ENCODE data around the gene TNNI2. TPM values are rescaled to one million over a fixed set of nuclear protein-coding genes. Genes with fewer than 3 reads are reported as not detected.
"Not testable (repeated sequence)": the region's sequence is repeated elsewhere in the genome, so short reads cannot be mapped to it uniquely, and the experiment has no call there.

The TNNI2 gene
- polyA plus RNA-seq, 1 donor from 2014 or later = not detected

DNA sequence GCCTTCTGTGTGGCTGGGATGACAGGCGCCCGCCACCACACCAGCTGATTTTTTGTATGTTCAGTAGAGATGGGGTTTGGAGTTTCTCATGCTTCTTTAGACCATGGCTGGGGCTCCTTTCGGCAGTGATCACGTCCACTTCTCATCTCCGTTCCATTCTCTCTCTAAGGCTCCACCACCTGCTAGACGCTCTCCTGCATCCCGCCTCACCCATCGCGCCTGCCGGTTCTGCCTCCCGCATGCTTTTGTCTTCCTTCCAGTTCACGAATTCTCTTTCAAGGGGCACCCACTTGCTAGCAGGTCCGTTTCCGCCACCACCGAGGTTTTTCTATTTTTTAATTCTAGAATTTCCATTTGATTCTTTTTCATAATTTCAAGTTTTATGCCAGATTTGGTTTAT lies 26.0 kb upstream of the TNNI2 start:
- Histone ChIP-seq H4K20me1 (ENCODE audit: insufficient read depth) (no peaks in the 10 kb centered on the region), H3K27me3 (ENCODE audit: insufficient read depth, low read depth, low read length) (no peaks in the 10 kb centered on the region), H3F3A (ENCODE audit: insufficient read depth, low read length, poor library complexity, severe bottlenecking) (no peaks in the 10 kb centered on the region), H3K27ac (ENCODE audit: low read length) (no peak overlapping the region), H3K36me3 (ENCODE audit: insufficient read depth, low read length) (no peaks in the 10 kb centered on the region), H3K4me3 (ENCODE audit: low read length) (no peak overlapping the region), H3K79me2 (replicated peaks; ENCODE audit: insufficient read depth, low read length) (no peaks in the 10 kb centered on the region), H3K9me2 (ENCODE audit: insufficient read depth, low read length) (no peaks in the 10 kb centered on the region), H3K9ac (ENCODE audit: low read length) (no peak overlapping the region), H3K9me3 (ENCODE audit: low read length) (peaks cover 3% of the 10 kb centered on the region), H2AFZ (ENCODE audit: low read depth, low read length) (no peak overlapping the region), H3K4me2 (ENCODE audit: low read length) (no peak overlapping the region)
- TF ChIP-seq POLR2AphosphoS5 (IDR thresholded peaks at IDR 0.05) = no peak
- no peak for TF ChIP-seq EP300 (conservative IDR thresholded peaks at IDR 0.05; ENCODE audit: poor library complexity, severe bottlenecking)

DNA sequence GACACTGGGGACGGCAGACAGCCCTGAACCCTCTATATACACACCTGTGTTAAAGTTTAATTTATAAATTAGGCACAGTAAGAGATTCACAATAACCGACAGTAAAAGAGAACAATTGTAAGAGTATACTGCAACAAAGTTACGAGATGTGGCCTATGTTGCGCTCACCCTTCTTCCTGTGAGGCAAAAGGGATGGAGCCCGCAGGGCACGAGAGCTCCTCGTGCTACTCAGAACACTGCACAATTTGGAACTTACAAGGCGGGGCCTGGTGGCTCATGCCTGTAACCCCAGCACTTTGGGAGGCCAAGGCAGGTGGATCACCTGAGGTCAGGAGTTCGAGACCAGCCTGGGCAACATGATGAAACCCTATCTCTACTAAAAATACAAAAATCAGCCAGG lies 25.4 kb upstream of the TNNI2 start:
- H3K9me3 ChIP-seq (ENCODE audit: low read length); H3K79me2 ChIP-seq (replicated peaks; ENCODE audit: insufficient read depth, low read length); H3K4me3 ChIP-seq (ENCODE audit: low read length); H3K27me3 ChIP-seq (ENCODE audit: insufficient read depth, low read depth, low read length); H3F3A ChIP-seq (ENCODE audit: insufficient read depth, low read length, poor library complexity, severe bottlenecking); H2AFZ ChIP-seq (ENCODE audit: low read depth, low read length); H3K36me3 ChIP-seq (ENCODE audit: insufficient read depth, low read length); H3K27ac ChIP-seq (ENCODE audit: low read length); H3K9ac ChIP-seq (ENCODE audit: low read length); H4K20me1 ChIP-seq (ENCODE audit: insufficient read depth); H3K9me2 ChIP-seq (ENCODE audit: insufficient read depth, low read length); H3K4me2 ChIP-seq (ENCODE audit: low read length): not testable (repeated sequence)

DNA sequence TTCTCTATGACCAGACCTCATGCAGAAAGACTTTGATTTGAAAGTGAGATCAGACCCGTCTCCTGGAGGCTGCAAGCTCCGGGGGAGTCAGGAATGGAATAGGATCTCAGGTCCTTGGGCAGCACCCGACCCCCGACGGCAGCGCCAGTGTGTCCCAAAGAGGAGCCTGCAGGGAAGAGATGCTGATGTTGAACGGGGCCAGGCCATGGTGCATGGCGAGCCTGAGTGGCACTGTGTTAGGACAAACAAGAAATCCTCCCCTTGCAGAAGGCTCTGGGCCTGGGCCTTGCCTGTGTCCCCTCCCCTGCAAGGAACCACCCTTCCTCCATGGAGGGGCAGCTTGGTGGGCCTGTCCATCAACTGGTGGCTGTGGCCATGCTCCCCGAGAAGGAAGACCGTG lies 24.1 kb upstream of the TNNI2 start:
- Histone ChIP-seq H3K4me2 (ENCODE audit: low read length) (no peak overlapping the region), H3K27ac (ENCODE audit: low read length) (no peak overlapping the region), H3K9ac (ENCODE audit: low read length) (no peak overlapping the region), H3K9me3 (ENCODE audit: low read length) (peaks cover 3% of the 10 kb centered on the region), H3K79me2 (replicated peaks; ENCODE audit: insufficient read depth, low read length) (no peaks in the 10 kb centered on the region), H4K20me1 (ENCODE audit: insufficient read depth) (no peaks in the 10 kb centered on the region), H3K4me3 (ENCODE audit: low read length) (no peak overlapping the region), H3K27me3 (ENCODE audit: insufficient read depth, low read depth, low read length) (no peaks in the 10 kb centered on the region), H3K9me2 (ENCODE audit: insufficient read depth, low read length) (no peaks in the 10 kb centered on the region), H2AFZ (ENCODE audit: low read depth, low read length) (no peak overlapping the region), H3F3A (ENCODE audit: insufficient read depth, low read length, poor library complexity, severe bottlenecking) (no peaks in the 10 kb centered on the region), H3K36me3 (ENCODE audit: insufficient read depth, low read length) (no peaks in the 10 kb centered on the region)
- TF ChIP-seq, protein P1, sequence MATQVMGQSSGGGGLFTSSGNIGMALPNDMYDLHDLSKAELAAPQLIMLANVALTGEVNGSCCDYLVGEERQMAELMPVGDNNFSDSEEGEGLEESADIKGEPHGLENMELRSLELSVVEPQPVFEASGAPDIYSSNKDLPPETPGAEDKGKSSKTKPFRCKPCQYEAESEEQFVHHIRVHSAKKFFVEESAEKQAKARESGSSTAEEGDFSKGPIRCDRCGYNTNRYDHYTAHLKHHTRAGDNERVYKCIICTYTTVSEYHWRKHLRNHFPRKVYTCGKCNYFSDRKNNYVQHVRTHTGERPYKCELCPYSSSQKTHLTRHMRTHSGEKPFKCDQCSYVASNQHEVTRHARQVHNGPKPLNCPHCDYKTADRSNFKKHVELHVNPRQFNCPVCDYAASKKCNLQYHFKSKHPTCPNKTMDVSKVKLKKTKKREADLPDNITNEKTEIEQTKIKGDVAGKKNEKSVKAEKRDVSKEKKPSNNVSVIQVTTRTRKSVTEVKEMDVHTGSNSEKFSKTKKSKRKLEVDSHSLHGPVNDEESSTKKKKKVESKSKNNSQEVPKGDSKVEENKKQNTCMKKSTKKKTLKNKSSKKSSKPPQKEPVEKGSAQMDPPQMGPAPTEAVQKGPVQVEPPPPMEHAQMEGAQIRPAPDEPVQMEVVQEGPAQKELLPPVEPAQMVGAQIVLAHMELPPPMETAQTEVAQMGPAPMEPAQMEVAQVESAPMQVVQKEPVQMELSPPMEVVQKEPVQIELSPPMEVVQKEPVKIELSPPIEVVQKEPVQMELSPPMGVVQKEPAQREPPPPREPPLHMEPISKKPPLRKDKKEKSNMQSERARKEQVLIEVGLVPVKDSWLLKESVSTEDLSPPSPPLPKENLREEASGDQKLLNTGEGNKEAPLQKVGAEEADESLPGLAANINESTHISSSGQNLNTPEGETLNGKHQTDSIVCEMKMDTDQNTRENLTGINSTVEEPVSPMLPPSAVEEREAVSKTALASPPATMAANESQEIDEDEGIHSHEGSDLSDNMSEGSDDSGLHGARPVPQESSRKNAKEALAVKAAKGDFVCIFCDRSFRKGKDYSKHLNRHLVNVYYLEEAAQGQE (IDR thresholded peaks at IDR 0.05; ENCODE audit: borderline replicate concordance) = no peak
- TF ChIP-seq TAF1 (IDR thresholded peaks at IDR 0.05; ENCODE audit: low read depth) (no peak), SMC3 (conservative IDR thresholded peaks at IDR 0.05; ENCODE audit: poor library complexity) (no peak), CTCF (IDR thresholded peaks at IDR 0.05; ENCODE audit: poor library complexity, severe bottlenecking) (no peak), RAD21 (conservative IDR thresholded peaks at IDR 0.05) (no peak), EP300 (conservative IDR thresholded peaks at IDR 0.05; ENCODE audit: poor library complexity, severe bottlenecking) (no peak), MXI1 (conservative IDR thresholded peaks at IDR 0.05; ENCODE audit: poor library complexity, severe bottlenecking) (no peak), EZH2 (IDR thresholded peaks at IDR 0.05; ENCODE audit: borderline replicate concordance, insufficient read depth, low read length, poor library complexity, severe bottlenecking) (no peak), POLR2AphosphoS5 (IDR thresholded peaks at IDR 0.05) (no peak)
